Erythroblast (primary cell): ENCODE data around the gene SPON1.

Experiments used
- GATA1 ChIP-seq: IDR thresholded peaks from 2 replicates; pipeline ENCODE4 v1.6.1; 2011; ENCODE audit warnings: low read depth, mild to moderate bottlenecking, control low read depth, low read length, moderate library complexity
- POLR2A ChIP-seq: IDR thresholded peaks from 2 replicates; pipeline ENCODE4 v1.6.1; 2011; ENCODE audit warnings: mild to moderate bottlenecking, low read length

DNA sequence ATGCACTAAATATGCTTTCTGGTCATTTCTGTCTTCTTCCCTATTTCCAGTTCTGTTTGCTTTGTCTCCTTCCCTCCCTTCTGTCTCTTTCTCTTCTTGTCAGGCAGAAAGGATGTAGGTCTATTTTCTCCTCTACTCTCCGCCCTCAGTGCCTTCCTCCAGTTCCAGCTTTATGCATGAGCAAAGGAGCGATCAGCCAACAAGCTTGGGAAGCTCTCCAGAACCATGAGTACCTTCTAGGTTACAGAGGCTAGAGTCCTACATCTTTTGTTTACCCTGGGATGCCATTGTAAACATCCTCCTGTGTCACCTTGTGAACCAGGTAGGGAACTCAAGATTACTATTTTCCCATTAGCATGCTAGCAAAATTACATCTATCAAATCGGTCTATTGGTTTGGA is 7.9 kb upstream of the SPON1 start:
- TF ChIP-seq POLR2A (no peak), GATA1 (no peak)
